Choroid plexus epithelial cell (primary cell): Measurements from ENCODE around the gene VSTM2B.
"Not testable (repeated sequence)": the region's sequence is repeated elsewhere in the genome, so short reads cannot be mapped to it uniquely, and the experiment has no call there.

Experiments
- DNase-seq: peaks from one replicate; pipeline ENCODE4 v3.0.0-alpha.2; 2010; ENCODE audit warnings: low read depth
- H3K4me3 ChIP-seq: 2 replicates; pipeline ENCODE4 v1.5.1; 2011; ENCODE audit warnings: low read depth, mild to moderate bottlenecking, control low read depth, low read length, moderate library complexity
- CTCF ChIP-seq: conservative IDR thresholded peaks from 2 replicates; pipeline ENCODE4 v1.5.1; 2011; ENCODE audit warnings: low read depth, mild to moderate bottlenecking, control low read depth, inconsistent platforms, low read length, moderate library complexity

Gene VSTM2B

GRCh38 chr19:29550896-29551295, 25.1 kb downstream of the VSTM2B start:
- DNase-seq = no peak
- TF ChIP-seq CTCF = no peak
- no peak overlapping the region for H3K4me3 ChIP-seq

- TF ChIP-seq CTCF = no peak
Measured at GRCh38 chr19:29551774-29552173, 26.0 kb downstream of the VSTM2B start.

GRCh38 chr19:29552454-29553280, 26.9 kb downstream of the VSTM2B start:
- no peak for DNase-seq
- TF ChIP-seq CTCF = no peak
- no peak overlapping the region for H3K4me3 ChIP-seq

More at GRCh38 chr19:29551774-29552173, 26.0 kb downstream of the VSTM2B start:
- no peak for DNase-seq
- H3K4me3 ChIP-seq = no peak overlapping the region

- H3K4me3 ChIP-seq = no peak overlapping the region
- no peak for TF ChIP-seq CTCF
- no peak for DNase-seq
Measured at GRCh38 chr19:29554149-29554548, 28.4 kb downstream of the VSTM2B start.

GRCh38 chr19:29559110-29559509, 33.3 kb downstream of the VSTM2B start:
- not testable (repeated sequence) for H3K4me3 ChIP-seq, DNase-seq

GRCh38 chr19:29559743-29560142, 33.9 kb downstream of the VSTM2B start:
- DNase-seq = no peak
- no peak overlapping the region for H3K4me3 ChIP-seq
- no peak for TF ChIP-seq CTCF

- no peak for DNase-seq
- H3K4me3 ChIP-seq = no peak overlapping the region
- TF ChIP-seq CTCF = no peak
Measured at GRCh38 chr19:29560313-29561075, 34.7 kb downstream of the VSTM2B start.
